ENCODE measurements around the gene ABL1.

DNA sequence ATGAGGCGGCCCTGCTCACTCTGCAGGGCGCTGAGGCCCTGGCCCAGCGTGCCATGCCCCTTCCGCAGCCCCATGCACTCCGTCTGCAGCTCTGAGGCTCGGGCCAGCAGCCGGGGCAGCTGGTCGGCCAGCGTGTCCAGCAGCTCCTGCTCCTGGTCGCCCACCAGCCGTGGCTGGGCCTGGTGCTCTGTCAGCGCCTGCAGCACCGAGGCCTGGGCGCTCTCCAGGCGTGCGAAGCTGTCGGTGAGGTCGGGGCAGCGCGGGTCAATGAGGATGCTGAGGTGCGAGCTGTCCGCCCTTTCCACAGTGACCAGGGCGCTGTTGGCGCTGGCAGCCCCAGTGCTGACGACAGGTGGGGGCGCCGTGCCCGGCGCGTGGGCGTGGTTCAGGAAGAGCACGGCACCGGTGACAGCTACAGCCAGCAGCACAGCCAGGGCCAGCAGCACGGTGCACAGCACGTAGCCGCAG lies 94.6 kb downstream of the ABL1 start:
- TF ChIP-seq JUND (CRISPR knock-in tag; IDR thresholded peaks at IDR 0.05) (no peak), AFF4 (CRISPR knock-in tag; IDR thresholded peaks at IDR 0.05) (no peak), ZFP37 (CRISPR knock-in tag; IDR thresholded peaks at IDR 0.05; ENCODE audit: borderline replicate concordance) (no peak), EZH2 (conservative IDR thresholded peaks at IDR 0.05; ENCODE audit: low read depth, low read length) (no peak)

Data from HepG2 (cell line).